Naive thymus-derived CD8-positive, alpha-beta T cell (primary cell): ENCODE data around the gene CELF4. TPM values are rescaled to one million over a fixed set of nuclear protein-coding genes. Genes with fewer than 3 reads are reported as not detected.

Source experiments
- ATAC-seq, 2 donors: fragments of 150-1000 bp; cut with Tn5 transposase in 1 of 2; sonication (Bioruptor Pico), chemical (Tn5 transposase) in 1 of 2; 1 replicate in 1 of 2; 2 replicates in 1 of 2; pipeline ENCODE4 v1.10.0; 2021; ENCODE audit warnings: mild to moderate bottlenecking in 2 of 2, moderate library complexity in 2 of 2
- POLR2A ChIA-PET: fragments of 350-600 bp; sonication (Branson Sonifier 250); formaldehyde crosslinking; loops from one replicate; lab custom pipeline; 2021; ENCODE audit warnings: antibody characterized with exemption; lab: Charles Lee
- DNase-seq, 10 donors: peaks; one replicate each; pipeline versions ENCODE4 v3.0.0 to v3.0.0-alpha.2; 2020 to 2022
- H3K27ac Mint-ChIP-seq, 10 donors: one replicate each; pipeline ENCODE4 v1.8.0; 2020 to 2022; ENCODE audit warnings: mild to moderate bottlenecking in 10 of 10, mixed read lengths in 10 of 10, moderate library complexity in 4 of 10, inconsistent platforms in 1 of 10
- H3K27me3 Mint-ChIP-seq, 5 donors: one replicate each; pipeline ENCODE4 v1.8.0; 2021 to 2022; ENCODE audit warnings: mixed read lengths in 5 of 5
- H3K36me3 Mint-ChIP-seq, 3 donors: one replicate each; pipeline ENCODE4 v1.8.0; 2020 to 2022; ENCODE audit warnings: mixed read lengths in 3 of 3, mild to moderate bottlenecking in 2 of 3, inconsistent platforms in 1 of 3
- H3K4me1 Mint-ChIP-seq, 4 donors: one replicate each; pipeline ENCODE4 v1.8.0; 2021 to 2022; ENCODE audit warnings: mixed read lengths in 4 of 4
- H3K4me3 Mint-ChIP-seq, 10 donors: one replicate each; pipeline ENCODE4 v1.8.0; 2020 to 2022; ENCODE audit warnings: mild to moderate bottlenecking in 10 of 10, mixed read lengths in 10 of 10, moderate library complexity in 6 of 10, inconsistent platforms in 1 of 10
- H3K9me3 Mint-ChIP-seq, 9 donors: one replicate each; pipeline ENCODE4 v1.8.0; 2020 to 2022; ENCODE audit warnings: mixed read lengths in 9 of 9, mild to moderate bottlenecking in 3 of 9, inconsistent platforms in 1 of 9, moderate library complexity in 1 of 9
- polyA plus RNA-seq, 3 donors: library from polyadenylated mRNA; unstranded; fragments of 300-500 nt; fragmentation: Illumina TruSeq; gene quantifications; one replicate each; pipeline ENCODE4 v1.2.3, GENCODE V29; 2021
- total RNA-seq, 8 experiments: library from RNA in 2 of 8; stranded (reverse) in 2 of 8; gene quantifications; one replicate each; pipeline ENCODE4 v1.2.3 and lab custom pipeline; 2021 to 2026

The CELF4 gene
- total and polyA plus RNA-seq, 5 experiments from 2014 or later: 0.08 to 0.43 TPM; not detected in 3

- H3K27ac Mint-ChIP-seq: no peak overlapping the region
- no peaks in the 10 kb centered on the region for H3K36me3 Mint-ChIP-seq
- DNase-seq (no peak), ATAC-seq (no peak)
- H3K4me1 Mint-ChIP-seq: no peaks in the 10 kb centered on the region
- peaks cover 4 to 26% (median 12%) of the 10 kb centered on the region in 5 donors for H3K27me3 Mint-ChIP-seq
- H3K4me3 Mint-ChIP-seq: no peak overlapping the region
- POLR2A ChIA-PET: no interaction called here
- peaks cover 0 to 11% (median 4%) of the 10 kb centered on the region in 9 donors for H3K9me3 Mint-ChIP-seq
These were observed 299.3 kb downstream of the CELF4 start for GRCh38 chr18:37266290-37266689.

GRCh38 chr18:37265382-37265781 lies 300.2 kb downstream of the CELF4 start:
- Mint-ChIP-seq H3K9me3 (peaks cover 0 to 7% (median 4%) of the 10 kb centered on the region in 9 donors), H3K4me1 (no peaks in the 10 kb centered on the region), H3K4me3 (no peak overlapping the region), H3K27me3 (peaks cover 4 to 28% (median 12%) of the 10 kb centered on the region in 5 donors), H3K36me3 (no peaks in the 10 kb centered on the region), H3K27ac (no peak overlapping the region)
- no peak for DNase-seq
- no peak for ATAC-seq
- POLR2A ChIA-PET: no interaction called here

- no peak for DNase-seq
- Mint-ChIP-seq H3K27me3 (peaks cover 4 to 28% (median 12%) of the 10 kb centered on the region in 5 donors), H3K27ac (no peak overlapping the region), H3K4me1 (no peaks in the 10 kb centered on the region), H3K4me3 (no peak overlapping the region), H3K36me3 (no peaks in the 10 kb centered on the region), H3K9me3 (peaks cover 0 to 5% (median 0%) of the 10 kb centered on the region in 9 donors)
- POLR2A ChIA-PET: no interaction called here
- ATAC-seq: no peak
These were observed 300.6 kb downstream of the CELF4 start for GRCh38 chr18:37264956-37265355.

- peaks cover 0 to 2% (median 0%) of the 10 kb centered on the region in 9 donors for H3K9me3 Mint-ChIP-seq
- ATAC-seq: no peak
- peak in 1 of 10 donors; percentile 19 for DNase-seq
- H3K27me3 Mint-ChIP-seq: peaks cover 11 to 44% (median 16%) of the 10 kb centered on the region in 5 donors
- POLR2A ChIA-PET: no interaction called here
- no peak overlapping the region for H3K4me3 Mint-ChIP-seq
- H3K27ac Mint-ChIP-seq: peak overlapping the region in 1 of 10 donors; percentile 24
- no peaks in the 10 kb centered on the region for H3K36me3 Mint-ChIP-seq
- peaks cover 0 to 2% (median 0%) of the 10 kb centered on the region in 4 donors for H3K4me1 Mint-ChIP-seq
These were observed 303.6 kb downstream of the CELF4 start for GRCh38 chr18:37261988-37262387.

- H3K4me1 Mint-ChIP-seq: peaks cover 0 to 2% (median 0%) of the 10 kb centered on the region in 4 donors
- ATAC-seq (no peak), DNase-seq (no peak)
- H3K9me3 Mint-ChIP-seq: peaks cover 0 to 2% (median 0%) of the 10 kb centered on the region in 9 donors
- POLR2A ChIA-PET: no interaction called here
- no peaks in the 10 kb centered on the region for H3K36me3 Mint-ChIP-seq
- peaks cover 13 to 50% (median 16%) of the 10 kb centered on the region in 5 donors for H3K27me3 Mint-ChIP-seq
- H3K4me3 Mint-ChIP-seq: peak overlapping the region in 1 of 10 donors; percentile 10
- no peak overlapping the region for H3K27ac Mint-ChIP-seq
These were observed 304.3 kb downstream of the CELF4 start for GRCh38 chr18:37261246-37261840.

GRCh38 chr18:37260367-37261093 lies 305.1 kb downstream of the CELF4 start:
- POLR2A ChIA-PET: no interaction called here
- Mint-ChIP-seq H3K4me3 (no peak overlapping the region), H3K27ac (no peak overlapping the region), H3K27me3 (peaks cover 18 to 58% (median 22%) of the 10 kb centered on the region in 5 donors), H3K4me1 (peaks cover 0 to 2% (median 0%) of the 10 kb centered on the region in 4 donors), H3K36me3 (no peaks in the 10 kb centered on the region), H3K9me3 (peaks cover 0 to 2% (median 0%) of the 10 kb centered on the region in 9 donors)
- no peak for ATAC-seq
- no peak for DNase-seq

GRCh38 chr18:37259711-37260110 lies 305.9 kb downstream of the CELF4 start:
- ATAC-seq (no peak), DNase-seq (no peak)
- peaks cover 0 to 5% (median 2%) of the 10 kb centered on the region in 4 donors for H3K4me1 Mint-ChIP-seq
- no peaks in the 10 kb centered on the region for H3K36me3 Mint-ChIP-seq
- POLR2A ChIA-PET: no interaction called here
- no peak overlapping the region for H3K27ac Mint-ChIP-seq
- H3K4me3 Mint-ChIP-seq: no peak overlapping the region
- peaks cover 20 to 66% (median 30%) of the 10 kb centered on the region in 5 donors for H3K27me3 Mint-ChIP-seq
- peaks cover 0 to 5% (median 0%) of the 10 kb centered on the region in 9 donors for H3K9me3 Mint-ChIP-seq

- DNase-seq (no peak), ATAC-seq (no peak)
- peaks cover 0 to 8% (median 5%) of the 10 kb centered on the region in 4 donors for H3K4me1 Mint-ChIP-seq
- peaks cover 20 to 66% (median 33%) of the 10 kb centered on the region in 5 donors for H3K27me3 Mint-ChIP-seq
- H3K9me3 Mint-ChIP-seq: peaks cover 0 to 5% (median 0%) of the 10 kb centered on the region in 9 donors
- H3K4me3 Mint-ChIP-seq: no peak overlapping the region
- no peak overlapping the region for H3K27ac Mint-ChIP-seq
- H3K36me3 Mint-ChIP-seq: peaks cover 0 to 3% (median 0%) of the 10 kb centered on the region in 3 donors
- POLR2A ChIA-PET: no interaction called here
These were observed 306.8 kb downstream of the CELF4 start for GRCh38 chr18:37258819-37259218.

- peaks cover 0 to 3% (median 0%) of the 10 kb centered on the region in 3 donors for H3K36me3 Mint-ChIP-seq
- no peak overlapping the region for H3K27ac Mint-ChIP-seq
- peaks cover 20 to 63% (median 32%) of the 10 kb centered on the region in 5 donors for H3K27me3 Mint-ChIP-seq
- peaks cover 0 to 5% (median 0%) of the 10 kb centered on the region in 9 donors for H3K9me3 Mint-ChIP-seq
- DNase-seq: no peak
- POLR2A ChIA-PET: no interaction called here
- H3K4me3 Mint-ChIP-seq: no peak overlapping the region
- H3K4me1 Mint-ChIP-seq: peaks cover 0 to 9% (median 5%) of the 10 kb centered on the region in 4 donors
- ATAC-seq: no peak
These were observed 307.5 kb downstream of the CELF4 start for GRCh38 chr18:37258131-37258530.

GRCh38 chr18:37254973-37255372 lies 310.6 kb downstream of the CELF4 start:
- H3K4me3 Mint-ChIP-seq: peak overlapping the region in 9 of 10 donors; percentile 33 to 86 (median 73)
- no peak overlapping the region for H3K27ac Mint-ChIP-seq
- POLR2A ChIA-PET: no interaction called here
- peaks cover 0 to 14% (median 8%) of the 10 kb centered on the region in 4 donors for H3K4me1 Mint-ChIP-seq
- no peak for DNase-seq
- peaks cover 32 to 82% (median 53%) of the 10 kb centered on the region in 5 donors for H3K27me3 Mint-ChIP-seq
- peaks cover 0 to 3% (median 0%) of the 10 kb centered on the region in 3 donors for H3K36me3 Mint-ChIP-seq
- H3K9me3 Mint-ChIP-seq: peaks cover 0 to 9% (median 0%) of the 10 kb centered on the region in 9 donors
- ATAC-seq: no peak

GRCh38 chr18:37254236-37254754 lies 311.3 kb downstream of the CELF4 start:
- POLR2A ChIA-PET: no interaction called here
- Mint-ChIP-seq H3K36me3 (peaks cover 0 to 3% (median 0%) of the 10 kb centered on the region in 3 donors), H3K27ac (no peak overlapping the region), H3K9me3 (peaks cover 0 to 9% (median 0%) of the 10 kb centered on the region in 9 donors), H3K4me3 (peak overlapping the region in 8 of 10 donors; percentile 33 to 86 (median 74)), H3K27me3 (peaks cover 32 to 88% (median 56%) of the 10 kb centered on the region in 5 donors), H3K4me1 (peaks cover 0 to 14% (median 8%) of the 10 kb centered on the region in 4 donors)
- no peak for ATAC-seq
- no peak for DNase-seq

GRCh38 chr18:37253394-37254235 lies 312.0 kb downstream of the CELF4 start:
- Mint-ChIP-seq H3K4me1 (peaks cover 0 to 14% (median 9%) of the 10 kb centered on the region in 4 donors), H3K36me3 (peaks cover 0 to 3% (median 0%) of the 10 kb centered on the region in 3 donors), H3K9me3 (peaks cover 0 to 9% (median 0%) of the 10 kb centered on the region in 9 donors), H3K27ac (no peak overlapping the region), H3K27me3 (peaks cover 32 to 89% (median 60%) of the 10 kb centered on the region in 5 donors), H3K4me3 (peak overlapping the region in 3 of 10 donors; percentile 12 to 60 (median 23))
- POLR2A ChIA-PET: no interaction called here
- DNase-seq: no peak
- no peak for ATAC-seq
